ENCODE results near the gene AKTIP. TPM values are rescaled to one million over a fixed set of nuclear protein-coding genes. Genes with fewer than 3 reads are reported as not detected.

Gene AKTIP
- total RNA-seq, 1 donor from 2014 or later: 24.0 TPM

GRCh38 chr16:53503270-53503923 is 388 bp upstream of the AKTIP start:
- no peaks in the 10 kb centered on the region for H3K9me3 Mint-ChIP-seq
- no peaks in the 10 kb centered on the region for H3K36me3 ChIP-seq
- H4K20me1 ChIP-seq (ENCODE audit: low read depth): peaks cover 15% of the 10 kb centered on the region
- peaks cover 21% of the 10 kb centered on the region for H3K79me2 ChIP-seq (ENCODE audit: low read depth)
- peak overlapping the region; percentile 80 for H2AFZ ChIP-seq (replicated peaks)
- H3K9ac ChIP-seq: peak overlapping the region; percentile 39
- no peak for TF ChIP-seq EZH2 (IDR thresholded peaks at IDR 0.05)
- no peak for TF ChIP-seq EZH2phosphoT487 (IDR thresholded peaks at IDR 0.05)
- TF ChIP-seq, protein P1, sequence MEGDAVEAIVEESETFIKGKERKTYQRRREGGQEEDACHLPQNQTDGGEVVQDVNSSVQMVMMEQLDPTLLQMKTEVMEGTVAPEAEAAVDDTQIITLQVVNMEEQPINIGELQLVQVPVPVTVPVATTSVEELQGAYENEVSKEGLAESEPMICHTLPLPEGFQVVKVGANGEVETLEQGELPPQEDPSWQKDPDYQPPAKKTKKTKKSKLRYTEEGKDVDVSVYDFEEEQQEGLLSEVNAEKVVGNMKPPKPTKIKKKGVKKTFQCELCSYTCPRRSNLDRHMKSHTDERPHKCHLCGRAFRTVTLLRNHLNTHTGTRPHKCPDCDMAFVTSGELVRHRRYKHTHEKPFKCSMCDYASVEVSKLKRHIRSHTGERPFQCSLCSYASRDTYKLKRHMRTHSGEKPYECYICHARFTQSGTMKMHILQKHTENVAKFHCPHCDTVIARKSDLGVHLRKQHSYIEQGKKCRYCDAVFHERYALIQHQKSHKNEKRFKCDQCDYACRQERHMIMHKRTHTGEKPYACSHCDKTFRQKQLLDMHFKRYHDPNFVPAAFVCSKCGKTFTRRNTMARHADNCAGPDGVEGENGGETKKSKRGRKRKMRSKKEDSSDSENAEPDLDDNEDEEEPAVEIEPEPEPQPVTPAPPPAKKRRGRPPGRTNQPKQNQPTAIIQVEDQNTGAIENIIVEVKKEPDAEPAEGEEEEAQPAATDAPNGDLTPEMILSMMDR (IDR thresholded peaks at IDR 0.05): no peak
- no peaks in the 10 kb centered on the region for H3K9me3 ChIP-seq (ENCODE audit: low read depth)
- peak; percentile 100 for DNase-seq (ENCODE audit: low spot score)
- peak overlapping the region; percentile 82 for H3K4me2 ChIP-seq
- peaks cover 19% of the 10 kb centered on the region for H3K4me1 ChIP-seq
- H3F3A ChIP-seq (ENCODE audit: low read depth): peaks cover 20% of the 10 kb centered on the region
- peaks cover 11% of the 10 kb centered on the region for H3K27me3 Mint-ChIP-seq (ENCODE audit: insufficient read depth, low read depth)
- peaks cover 32% of the 10 kb centered on the region for H3K4me1 Mint-ChIP-seq
- peak overlapping the region; percentile 50 for H3K27ac ChIP-seq
- H3K4me3 Mint-ChIP-seq: peak overlapping the region; percentile 97
- H3K27ac Mint-ChIP-seq: peak overlapping the region; percentile 92
- peaks cover 5% of the 10 kb centered on the region for H3K36me3 Mint-ChIP-seq
- peak overlapping the region; percentile 97 for H3K4me3 ChIP-seq
- no peaks in the 10 kb centered on the region for H3K27me3 ChIP-seq

DNA sequence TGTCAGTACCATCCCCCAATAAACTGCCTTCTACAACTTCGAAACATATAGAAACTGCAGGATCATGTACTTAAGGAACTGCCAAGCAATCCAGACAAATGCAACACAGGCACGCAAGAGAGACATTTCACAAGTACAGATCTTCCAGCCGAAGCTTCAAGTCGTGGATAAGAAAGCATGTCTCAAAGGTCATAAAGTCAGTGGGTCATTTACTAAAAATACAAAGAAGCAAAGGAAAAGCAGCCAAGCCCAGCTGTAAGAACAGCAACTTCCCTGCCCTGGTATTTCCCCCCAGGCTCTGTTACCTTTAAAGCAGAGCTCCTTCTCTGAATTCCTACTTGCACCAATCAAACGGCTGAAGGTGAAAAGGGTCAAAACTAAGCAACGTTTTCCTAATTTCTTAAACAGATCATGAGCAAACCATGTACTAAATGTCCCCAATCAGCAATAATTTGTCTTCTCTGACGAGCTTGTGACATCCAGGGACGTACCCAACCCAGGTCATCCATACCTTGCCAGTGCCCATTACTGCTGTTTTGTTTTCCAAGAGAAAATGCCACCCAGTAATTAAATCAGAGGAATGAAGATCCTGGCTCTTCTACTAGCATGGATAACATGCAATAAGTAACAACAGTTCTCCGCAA is 1.7 kb downstream of the AKTIP start:
- Histone ChIP-seq H4K20me1 (ENCODE audit: low read depth) (peaks cover 15% of the 10 kb centered on the region), H3K9ac (no peak overlapping the region), H3K4me2 (peak overlapping the region; percentile 95), H3K27me3 (no peaks in the 10 kb centered on the region), H3K4me3 (peak overlapping the region; percentile 97), H3K36me3 (no peaks in the 10 kb centered on the region), H3K27ac (no peak overlapping the region), H2AFZ (replicated peaks) (no peak overlapping the region), H3K4me1 (peaks cover 19% of the 10 kb centered on the region), H3F3A (ENCODE audit: low read depth) (peaks cover 20% of the 10 kb centered on the region), H3K9me3 (ENCODE audit: low read depth) (no peaks in the 10 kb centered on the region), H3K79me2 (ENCODE audit: low read depth) (peaks cover 21% of the 10 kb centered on the region)
- peaks cover 5% of the 10 kb centered on the region for H3K36me3 Mint-ChIP-seq
- H3K9me3 Mint-ChIP-seq: no peaks in the 10 kb centered on the region
- no peak overlapping the region for H3K27ac Mint-ChIP-seq
- peaks cover 11% of the 10 kb centered on the region for H3K27me3 Mint-ChIP-seq (ENCODE audit: insufficient read depth, low read depth)
- peak overlapping the region; percentile 100 for H3K4me3 Mint-ChIP-seq
- peaks cover 32% of the 10 kb centered on the region for H3K4me1 Mint-ChIP-seq
- TF ChIP-seq EZH2 (IDR thresholded peaks at IDR 0.05) (no peak), EZH2phosphoT487 (IDR thresholded peaks at IDR 0.05) (no peak)
- TF ChIP-seq, protein P1 (IDR thresholded peaks at IDR 0.05): no peak
- DNase-seq (ENCODE audit: low spot score): no peak

- Histone ChIP-seq H3K4me1 (peaks cover 12% of the 10 kb centered on the region), H3K9me3 (ENCODE audit: low read depth) (no peaks in the 10 kb centered on the region), H3K36me3 (no peaks in the 10 kb centered on the region), H3K27ac (no peak overlapping the region), H4K20me1 (ENCODE audit: low read depth) (peaks cover 15% of the 10 kb centered on the region), H3F3A (ENCODE audit: low read depth) (peaks cover 11% of the 10 kb centered on the region), H3K9ac (no peak overlapping the region), H2AFZ (replicated peaks) (no peak overlapping the region), H3K4me3 (no peak overlapping the region), H3K4me2 (no peak overlapping the region), H3K27me3 (no peaks in the 10 kb centered on the region), H3K79me2 (ENCODE audit: low read depth) (peaks cover 21% of the 10 kb centered on the region)
- TF ChIP-seq, protein P1 (IDR thresholded peaks at IDR 0.05): no peak
- TF ChIP-seq EZH2phosphoT487 (IDR thresholded peaks at IDR 0.05): no peak
- no peak for TF ChIP-seq EZH2 (IDR thresholded peaks at IDR 0.05)
- H3K27me3 Mint-ChIP-seq (ENCODE audit: insufficient read depth, low read depth): peaks cover 6% of the 10 kb centered on the region
- DNase-seq (ENCODE audit: low spot score): no peak
- H3K27ac Mint-ChIP-seq: no peak overlapping the region
- H3K36me3 Mint-ChIP-seq: peaks cover 20% of the 10 kb centered on the region
- H3K4me3 Mint-ChIP-seq: no peak overlapping the region
- no peaks in the 10 kb centered on the region for H3K9me3 Mint-ChIP-seq
- H3K4me1 Mint-ChIP-seq: peaks cover 21% of the 10 kb centered on the region
Measured at GRCh38 chr16:53498984-53499383, 4.0 kb downstream of the AKTIP start.

Measured in neural progenitor cell (in vitro differentiated cells).